ENCODE data around the gene UBL7.

The UBL7 gene

GRCh38 chr15:74438721-74439316 lies 22.1 kb downstream of the UBL7 start:
- 0% methylated on average over 2 of the region's 2 CpGs for WGBS, 2 experiments (ENCODE audit: insufficient coverage in 2 of 2)
- Histone ChIP-seq H3K27ac (ENCODE audit: low read depth, low read length, severe bottlenecking) (no peak overlapping the region), H3K4me3 (ENCODE audit: extremely low read depth, insufficient read depth, low read length, poor library complexity, severe bottlenecking) (no peak overlapping the region), H3K4me1 (ENCODE audit: control insufficient read depth, insufficient read depth, low read length, poor library complexity, severe bottlenecking) (peaks cover 17% of the 10 kb centered on the region), H3K36me3 (ENCODE audit: control insufficient read depth, insufficient read depth, low read length) (no peaks in the 10 kb centered on the region), H3K9me3 (ENCODE audit: control insufficient read depth, low read length) (no peaks in the 10 kb centered on the region)

GRCh38 chr15:74438206-74438605 lies 22.8 kb downstream of the UBL7 start:
- Histone ChIP-seq H3K27ac (ENCODE audit: low read depth, low read length, severe bottlenecking) (no peak overlapping the region), H3K9me3 (ENCODE audit: control insufficient read depth, low read length) (no peaks in the 10 kb centered on the region), H3K4me1 (ENCODE audit: control insufficient read depth, insufficient read depth, low read length, poor library complexity, severe bottlenecking) (peaks cover 13% of the 10 kb centered on the region), H3K36me3 (ENCODE audit: control insufficient read depth, insufficient read depth, low read length) (no peaks in the 10 kb centered on the region), H3K4me3 (ENCODE audit: extremely low read depth, insufficient read depth, low read length, poor library complexity, severe bottlenecking) (no peak overlapping the region)
- WGBS, 2 experiments (ENCODE audit: insufficient coverage in 2 of 2) = 60 to 100% methylated on average over 1 to 2 of the region's 2 CpGs

GRCh38 chr15:74434263-74435136 lies 26.5 kb downstream of the UBL7 start:
- Histone ChIP-seq H3K27ac (ENCODE audit: low read depth, low read length, severe bottlenecking) (peak overlapping the region; percentile 5), H3K36me3 (ENCODE audit: control insufficient read depth, insufficient read depth, low read length) (no peaks in the 10 kb centered on the region), H3K4me3 (ENCODE audit: extremely low read depth, insufficient read depth, low read length, poor library complexity, severe bottlenecking) (peak overlapping the region; percentile 73), H3K9me3 (ENCODE audit: control insufficient read depth, low read length) (no peaks in the 10 kb centered on the region), H3K4me1 (ENCODE audit: control insufficient read depth, insufficient read depth, low read length, poor library complexity, severe bottlenecking) (peaks cover 13% of the 10 kb centered on the region)
- WGBS, 2 experiments (ENCODE audit: insufficient coverage in 2 of 2) = 69% methylated on average over 8 to 9 of the region's 16 CpGs

- Histone ChIP-seq H3K36me3 (ENCODE audit: control insufficient read depth, insufficient read depth, low read length) (no peaks in the 10 kb centered on the region), H3K27ac (ENCODE audit: low read depth, low read length, severe bottlenecking) (peak within 1 kb of the TSS; percentile 29), H3K4me1 (ENCODE audit: control insufficient read depth, insufficient read depth, low read length, poor library complexity, severe bottlenecking) (peaks cover 13% of the 10 kb centered on the region), H3K4me3 (ENCODE audit: extremely low read depth, insufficient read depth, low read length, poor library complexity, severe bottlenecking) (peak within 1 kb of the TSS; percentile 73), H3K9me3 (ENCODE audit: control insufficient read depth, low read length) (no peaks in the 10 kb centered on the region)
- 2% methylated on average over 57 to 58 of the region's 75 CpGs for WGBS, 2 experiments (ENCODE audit: insufficient coverage in 2 of 2)
These were observed 27.2 kb downstream of the UBL7 start, which contains the start of gene SEMA7A for GRCh38 chr15:74433592-74434262. TSS of gene SEMA7A (minus strand) at chr15:74433958. CDS start at chr15:74433918, 40 bp downstream.

- H3K4me1 ChIP-seq (ENCODE audit: control insufficient read depth, insufficient read depth, low read length, poor library complexity, severe bottlenecking) = peaks cover 13% of the 10 kb centered on the region
- H3K9me3 ChIP-seq (ENCODE audit: control insufficient read depth, low read length) = no peaks in the 10 kb centered on the region
- WGBS, 2 experiments (ENCODE audit: insufficient coverage in 2 of 2) = 0% methylated on average over 20 to 52 of the region's 64 CpGs
- H3K4me3 ChIP-seq (ENCODE audit: extremely low read depth, insufficient read depth, low read length, poor library complexity, severe bottlenecking) = peak overlapping the region; percentile 73
- no peaks in the 10 kb centered on the region for H3K36me3 ChIP-seq (ENCODE audit: control insufficient read depth, insufficient read depth, low read length)
- H3K27ac ChIP-seq (ENCODE audit: low read depth, low read length, severe bottlenecking) = peak overlapping the region; percentile 29
These were observed 27.9 kb downstream of the UBL7 start for GRCh38 chr15:74432968-74433591.

- 30 to 46% methylated on average over 8 to 16 of the region's 21 CpGs for WGBS, 2 experiments (ENCODE audit: insufficient coverage in 2 of 2)
- Histone ChIP-seq H3K9me3 (ENCODE audit: control insufficient read depth, low read length) (no peaks in the 10 kb centered on the region), H3K36me3 (ENCODE audit: control insufficient read depth, insufficient read depth, low read length) (peaks cover 3% of the 10 kb centered on the region), H3K27ac (ENCODE audit: low read depth, low read length, severe bottlenecking) (no peak overlapping the region), H3K4me1 (ENCODE audit: control insufficient read depth, insufficient read depth, low read length, poor library complexity, severe bottlenecking) (peaks cover 13% of the 10 kb centered on the region), H3K4me3 (ENCODE audit: extremely low read depth, insufficient read depth, low read length, poor library complexity, severe bottlenecking) (peak overlapping the region; percentile 73)
These were observed 28.5 kb downstream of the UBL7 start for GRCh38 chr15:74432271-74432967.

- H3K4me3 ChIP-seq (ENCODE audit: extremely low read depth, insufficient read depth, low read length, poor library complexity, severe bottlenecking) = peak overlapping the region; percentile 73
- H3K9me3 ChIP-seq (ENCODE audit: control insufficient read depth, low read length) = no peaks in the 10 kb centered on the region
- no peak overlapping the region for H3K27ac ChIP-seq (ENCODE audit: low read depth, low read length, severe bottlenecking)
- H3K4me1 ChIP-seq (ENCODE audit: control insufficient read depth, insufficient read depth, low read length, poor library complexity, severe bottlenecking) = peaks cover 13% of the 10 kb centered on the region
- H3K36me3 ChIP-seq (ENCODE audit: control insufficient read depth, insufficient read depth, low read length) = peaks cover 3% of the 10 kb centered on the region
- WGBS, 2 experiments (ENCODE audit: insufficient coverage in 2 of 2) = 87 to 88% methylated on average over 8 of the region's 8 CpGs
These were observed 29.3 kb downstream of the UBL7 start for GRCh38 chr15:74431645-74432044.

- peaks cover 13% of the 10 kb centered on the region for H3K4me1 ChIP-seq (ENCODE audit: control insufficient read depth, insufficient read depth, low read length, poor library complexity, severe bottlenecking)
- H3K9me3 ChIP-seq (ENCODE audit: control insufficient read depth, low read length) = no peaks in the 10 kb centered on the region
- H3K4me3 ChIP-seq (ENCODE audit: extremely low read depth, insufficient read depth, low read length, poor library complexity, severe bottlenecking) = no peak overlapping the region
- 90 to 92% methylated on average over 1 of the region's 1 CpG for WGBS, 2 experiments (ENCODE audit: insufficient coverage in 2 of 2)
- no peak overlapping the region for H3K27ac ChIP-seq (ENCODE audit: low read depth, low read length, severe bottlenecking)
- peaks cover 3% of the 10 kb centered on the region for H3K36me3 ChIP-seq (ENCODE audit: control insufficient read depth, insufficient read depth, low read length)
These were observed 29.8 kb downstream of the UBL7 start for GRCh38 chr15:74431116-74431515.

GRCh38 chr15:74430510-74430951 lies 30.4 kb downstream of the UBL7 start:
- H3K27ac ChIP-seq (ENCODE audit: low read depth, low read length, severe bottlenecking) = no peak overlapping the region
- H3K9me3 ChIP-seq (ENCODE audit: control insufficient read depth, low read length) = no peaks in the 10 kb centered on the region
- no peak overlapping the region for H3K4me3 ChIP-seq (ENCODE audit: extremely low read depth, insufficient read depth, low read length, poor library complexity, severe bottlenecking)
- H3K4me1 ChIP-seq (ENCODE audit: control insufficient read depth, insufficient read depth, low read length, poor library complexity, severe bottlenecking) = peaks cover 13% of the 10 kb centered on the region
- peaks cover 3% of the 10 kb centered on the region for H3K36me3 ChIP-seq (ENCODE audit: control insufficient read depth, insufficient read depth, low read length)
- 97 to 100% methylated on average over 2 to 5 of the region's 6 CpGs for WGBS, 2 experiments (ENCODE audit: insufficient coverage in 2 of 2)
